GM20000 (cell line): ENCODE data around the gene PTPRM.

Experiments
- DNase-seq: peaks from one replicate; pipeline ENCODE4 v3.0.0; 2012; ENCODE audit warnings: low spot score
- CTCF ChIP-seq: IDR thresholded peaks from 2 replicates; pipeline ENCODE4 v1.5.1; 2012; ENCODE audit warnings: mild to moderate bottlenecking, control low read depth; ENCODE audit errors: extremely low read depth, missing control alignments

The PTPRM gene

GRCh38 chr18:8424481-8424880 is 857.4 kb downstream of the PTPRM start:
- DNase-seq, result no peak
- TF ChIP-seq CTCF, result no peak

- no peak for TF ChIP-seq CTCF
- DNase-seq, result no peak
Measured at GRCh38 chr18:8424917-8425725, 858.0 kb downstream of the PTPRM start.

GRCh38 chr18:8426401-8426800 is 859.3 kb downstream of the PTPRM start:
- TF ChIP-seq CTCF, result no peak
- DNase-seq, result no peak

- TF ChIP-seq CTCF, result no peak
Measured at GRCh38 chr18:8427339-8427738, 860.2 kb downstream of the PTPRM start.

GRCh38 chr18:8428951-8429350 is 861.8 kb downstream of the PTPRM start:
- DNase-seq, result no peak
- TF ChIP-seq CTCF, result no peak

More at GRCh38 chr18:8427339-8427738, 860.2 kb downstream of the PTPRM start:
- no peak for DNase-seq

- DNase-seq, result no peak
- TF ChIP-seq CTCF, result no peak
Measured at GRCh38 chr18:8431036-8431435, 863.9 kb downstream of the PTPRM start.

- TF ChIP-seq CTCF, result no peak
- no peak for DNase-seq
Measured at GRCh38 chr18:8433323-8433722, 866.2 kb downstream of the PTPRM start.
